ENCODE measurements around the gene HSBP1L1. TPM values are rescaled to one million over a fixed set of nuclear protein-coding genes. Genes with fewer than 3 reads are reported as not detected.
A peak's percentile ranks its signal among the peaks of the same experiment; 100 is the strongest.

Gene HSBP1L1
- total and polyA plus RNA-seq, 2 donors (not counting 1 experiment from before 2014, with no cell fraction given) = 13.4 to 24.6 TPM

- no peak overlapping the region for H2AFZ ChIP-seq (ENCODE audit: low read length)
- H3K9ac ChIP-seq (ENCODE audit: insufficient read depth, low read length) = no peak overlapping the region
- H4K20me1 ChIP-seq (ENCODE audit: control insufficient read depth, extremely low read depth, insufficient read depth, low read length) = no peaks in the 10 kb centered on the region
- no peak for DNase-seq (ENCODE audit: low read depth in 2 of 2)
- H3K27me3 ChIP-seq (ENCODE audit: control insufficient read depth, insufficient read depth, low read length) = no peaks in the 10 kb centered on the region
- peaks cover 7% of the 10 kb centered on the region for H3K4me1 ChIP-seq (ENCODE audit: control insufficient read depth, extremely low read depth, insufficient read depth, low read length)
- TF ChIP-seq, protein P1, sequence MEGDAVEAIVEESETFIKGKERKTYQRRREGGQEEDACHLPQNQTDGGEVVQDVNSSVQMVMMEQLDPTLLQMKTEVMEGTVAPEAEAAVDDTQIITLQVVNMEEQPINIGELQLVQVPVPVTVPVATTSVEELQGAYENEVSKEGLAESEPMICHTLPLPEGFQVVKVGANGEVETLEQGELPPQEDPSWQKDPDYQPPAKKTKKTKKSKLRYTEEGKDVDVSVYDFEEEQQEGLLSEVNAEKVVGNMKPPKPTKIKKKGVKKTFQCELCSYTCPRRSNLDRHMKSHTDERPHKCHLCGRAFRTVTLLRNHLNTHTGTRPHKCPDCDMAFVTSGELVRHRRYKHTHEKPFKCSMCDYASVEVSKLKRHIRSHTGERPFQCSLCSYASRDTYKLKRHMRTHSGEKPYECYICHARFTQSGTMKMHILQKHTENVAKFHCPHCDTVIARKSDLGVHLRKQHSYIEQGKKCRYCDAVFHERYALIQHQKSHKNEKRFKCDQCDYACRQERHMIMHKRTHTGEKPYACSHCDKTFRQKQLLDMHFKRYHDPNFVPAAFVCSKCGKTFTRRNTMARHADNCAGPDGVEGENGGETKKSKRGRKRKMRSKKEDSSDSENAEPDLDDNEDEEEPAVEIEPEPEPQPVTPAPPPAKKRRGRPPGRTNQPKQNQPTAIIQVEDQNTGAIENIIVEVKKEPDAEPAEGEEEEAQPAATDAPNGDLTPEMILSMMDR (conservative IDR thresholded peaks at IDR 0.05 in 1 of 2, IDR thresholded peaks at IDR 0.05 in 1 of 2; ENCODE audit: low read depth in 1 of 2, low read length in 2 of 2) = no peak
- TF ChIP-seq EZH2 (IDR thresholded peaks at IDR 0.05; ENCODE audit: low read length, missing control alignments) = no peak
- H3K4me3 ChIP-seq (replicated peaks in 1 of 4; ENCODE audit: control extremely low read depth in 1 of 4, insufficient read depth in 1 of 4, low read depth in 3 of 4, low read length in 4 of 4) = peak overlapping the region in 3 of 4 experiments; percentile 57 to 73 (median 65)
- peak overlapping the region; percentile 69 for H3K4me2 ChIP-seq (ENCODE audit: extremely low read depth, insufficient read depth, low read length)
- no peaks in the 10 kb centered on the region for H3K79me2 ChIP-seq (ENCODE audit: control insufficient read depth, insufficient read depth, low read length)
- H3K9me3 ChIP-seq (ENCODE audit: control insufficient read depth, insufficient read depth, low read depth, low read length) = no peaks in the 10 kb centered on the region
- no peak overlapping the region for H3K27ac ChIP-seq (ENCODE audit: insufficient read depth, low read length)
- H3K36me3 ChIP-seq (ENCODE audit: control insufficient read depth, insufficient read depth, low read length) = no peaks in the 10 kb centered on the region
These were observed 649 bp upstream of the HSBP1L1 start for GRCh38 chr18:79963658-79964329.

- peak overlapping the region; percentile 69 for H3K4me2 ChIP-seq (ENCODE audit: extremely low read depth, insufficient read depth, low read length)
- no peak for TF ChIP-seq EZH2 (IDR thresholded peaks at IDR 0.05; ENCODE audit: low read length, missing control alignments)
- TF ChIP-seq, protein P1 (conservative IDR thresholded peaks at IDR 0.05 in 1 of 2, IDR thresholded peaks at IDR 0.05 in 1 of 2; ENCODE audit: low read depth in 1 of 2, low read length in 2 of 2) = no peak
- H3K79me2 ChIP-seq (ENCODE audit: control insufficient read depth, insufficient read depth, low read length) = no peaks in the 10 kb centered on the region
- peak overlapping the region; percentile 57 to 73 (median 67) for H3K4me3 ChIP-seq (replicated peaks in 1 of 4; ENCODE audit: control extremely low read depth in 1 of 4, insufficient read depth in 1 of 4, low read depth in 3 of 4, low read length in 4 of 4)
- peaks cover 4% of the 10 kb centered on the region for H3K4me1 ChIP-seq (ENCODE audit: control insufficient read depth, extremely low read depth, insufficient read depth, low read length)
- no peaks in the 10 kb centered on the region for H3K9me3 ChIP-seq (ENCODE audit: control insufficient read depth, insufficient read depth, low read depth, low read length)
- peak overlapping the region; percentile 89 for H3K27ac ChIP-seq (ENCODE audit: insufficient read depth, low read length)
- H4K20me1 ChIP-seq (ENCODE audit: control insufficient read depth, extremely low read depth, insufficient read depth, low read length) = no peaks in the 10 kb centered on the region
- H3K36me3 ChIP-seq (ENCODE audit: control insufficient read depth, insufficient read depth, low read length) = peaks cover 5% of the 10 kb centered on the region
- no peaks in the 10 kb centered on the region for H3K27me3 ChIP-seq (ENCODE audit: control insufficient read depth, insufficient read depth, low read length)
- peak overlapping the region; percentile 91 for H3K9ac ChIP-seq (ENCODE audit: insufficient read depth, low read length)
- DNase-seq (ENCODE audit: low read depth in 2 of 2) = peak; percentile 76 to 77
- peak overlapping the region; percentile 20 for H2AFZ ChIP-seq (ENCODE audit: low read length)
These were observed 868 bp downstream of the HSBP1L1 start for GRCh38 chr18:79965119-79965902.

DNA sequence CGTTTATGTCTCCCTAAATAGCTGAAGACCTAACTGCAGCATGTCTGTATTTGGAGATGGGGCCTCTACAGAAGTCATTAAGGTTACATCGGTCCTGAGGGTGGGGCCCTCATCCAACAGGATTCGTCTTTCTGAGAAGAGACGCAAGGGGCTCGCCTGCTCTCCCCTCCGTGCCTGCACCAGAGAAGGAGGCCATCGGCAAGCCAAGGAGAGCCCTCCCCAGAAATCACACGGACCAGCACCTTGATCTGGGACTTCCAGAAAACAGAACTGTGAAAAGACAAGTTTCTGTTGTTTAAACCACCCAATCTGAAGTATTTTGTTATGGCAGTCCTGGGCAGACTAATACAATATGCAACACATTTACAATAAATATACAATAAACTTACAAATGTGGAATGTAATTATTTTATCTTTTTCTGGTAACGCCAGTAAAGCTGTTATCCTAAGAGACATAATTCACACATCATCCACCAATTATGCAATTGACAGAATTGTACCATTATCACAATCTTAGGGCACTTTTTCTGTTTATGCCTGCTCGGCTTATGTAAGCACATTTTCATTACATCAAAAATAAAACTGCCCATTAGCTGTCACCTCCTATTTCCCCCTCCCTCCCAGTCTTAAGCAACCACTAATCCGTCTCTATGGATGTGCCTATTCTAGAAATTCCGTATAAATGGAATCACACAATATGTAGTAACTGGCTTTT lies 6.1 kb downstream of the HSBP1L1 start:
- Histone ChIP-seq H3K4me1 (ENCODE audit: control insufficient read depth, extremely low read depth, insufficient read depth, low read length) (peaks cover 1% of the 10 kb centered on the region), H3K9me3 (ENCODE audit: control insufficient read depth, insufficient read depth, low read depth, low read length) (no peaks in the 10 kb centered on the region), H3K4me3 (replicated peaks in 1 of 4; ENCODE audit: control extremely low read depth in 1 of 4, insufficient read depth in 1 of 4, low read depth in 3 of 4, low read length in 4 of 4) (no peak overlapping the region), H4K20me1 (ENCODE audit: control insufficient read depth, extremely low read depth, insufficient read depth, low read length) (no peaks in the 10 kb centered on the region), H3K27ac (ENCODE audit: insufficient read depth, low read length) (no peak overlapping the region), H3K9ac (ENCODE audit: insufficient read depth, low read length) (no peak overlapping the region), H3K79me2 (ENCODE audit: control insufficient read depth, insufficient read depth, low read length) (peaks cover 16% of the 10 kb centered on the region), H3K27me3 (ENCODE audit: control insufficient read depth, insufficient read depth, low read length) (no peaks in the 10 kb centered on the region), H3K36me3 (ENCODE audit: control insufficient read depth, insufficient read depth, low read length) (peaks cover 12% of the 10 kb centered on the region), H3K4me2 (ENCODE audit: extremely low read depth, insufficient read depth, low read length) (no peak overlapping the region), H2AFZ (ENCODE audit: low read length) (no peak overlapping the region)
- no peak for DNase-seq (ENCODE audit: low read depth in 2 of 2)
- TF ChIP-seq EZH2 (IDR thresholded peaks at IDR 0.05; ENCODE audit: low read length, missing control alignments) = no peak
- TF ChIP-seq, protein P1 (conservative IDR thresholded peaks at IDR 0.05 in 1 of 2, IDR thresholded peaks at IDR 0.05 in 1 of 2; ENCODE audit: low read depth in 1 of 2, low read length in 2 of 2) = no peak

Data from fibroblast of lung (primary cell).